ENCODE measurements around the gene SDHD.

The SDHD gene

DNA sequence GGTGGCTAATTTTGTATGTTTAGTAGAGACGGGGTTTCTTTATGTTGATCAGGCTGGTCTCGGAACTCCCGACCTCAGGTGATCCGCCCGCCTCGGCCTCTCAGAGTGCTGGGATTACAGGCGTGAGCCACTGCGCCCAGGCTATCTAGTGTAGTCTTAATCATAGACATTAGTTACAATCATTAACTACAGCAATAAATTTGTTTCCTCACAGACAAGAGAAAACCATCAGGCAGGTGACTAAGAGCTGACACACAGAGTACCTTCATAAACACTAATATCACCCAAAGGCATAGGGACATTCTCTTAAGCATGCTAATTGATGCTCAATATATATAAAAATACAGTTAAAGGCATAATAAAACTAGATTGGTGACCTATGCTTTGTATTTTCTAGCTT is 19.4 kb downstream of the SDHD start:
- FAIRE-seq: no peak

DNA sequence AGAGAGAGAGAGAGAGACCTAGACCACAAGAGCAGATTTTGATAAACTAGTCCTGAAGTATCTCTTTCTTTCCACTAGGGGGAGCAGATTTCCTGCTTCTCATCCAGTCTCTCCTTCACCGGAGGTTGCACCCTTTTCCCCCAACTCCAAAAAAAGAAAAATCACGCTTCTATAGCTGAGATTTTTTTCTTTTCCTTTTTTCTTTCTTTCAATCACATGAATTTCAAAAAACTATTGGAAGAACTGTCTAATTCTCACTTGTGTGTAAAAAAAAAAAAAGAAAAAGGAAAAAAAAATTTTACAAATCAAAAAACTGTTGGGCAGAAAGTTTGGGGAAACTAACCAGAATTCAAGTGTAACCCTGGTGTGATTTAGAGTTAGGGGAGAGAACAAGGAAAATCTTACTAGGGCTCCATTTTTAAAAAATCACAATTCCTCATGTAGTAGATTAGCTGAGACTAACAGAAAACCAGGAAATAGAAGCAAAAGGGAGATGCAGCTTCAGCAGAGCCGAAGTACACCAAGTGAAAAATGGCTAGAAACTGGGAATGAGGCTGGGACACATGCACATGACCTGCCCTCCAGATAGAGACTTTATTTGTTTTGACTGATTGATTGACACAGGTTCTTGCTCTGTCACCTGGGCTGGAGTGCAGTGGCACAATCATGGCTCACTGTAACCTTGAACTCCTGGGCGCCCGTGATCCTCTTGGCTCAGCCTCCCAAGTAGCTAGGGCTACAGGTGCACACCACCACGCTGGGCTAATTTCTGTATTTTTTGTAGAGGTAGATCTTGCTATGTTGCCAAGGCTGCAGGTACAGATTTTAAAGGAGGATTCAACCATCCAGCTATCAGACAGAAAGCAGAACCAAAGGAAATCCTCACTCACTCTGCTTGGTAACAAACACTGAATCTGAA is 27.1 kb downstream of the SDHD start:
- peak; percentile 88 for FAIRE-seq

DNA sequence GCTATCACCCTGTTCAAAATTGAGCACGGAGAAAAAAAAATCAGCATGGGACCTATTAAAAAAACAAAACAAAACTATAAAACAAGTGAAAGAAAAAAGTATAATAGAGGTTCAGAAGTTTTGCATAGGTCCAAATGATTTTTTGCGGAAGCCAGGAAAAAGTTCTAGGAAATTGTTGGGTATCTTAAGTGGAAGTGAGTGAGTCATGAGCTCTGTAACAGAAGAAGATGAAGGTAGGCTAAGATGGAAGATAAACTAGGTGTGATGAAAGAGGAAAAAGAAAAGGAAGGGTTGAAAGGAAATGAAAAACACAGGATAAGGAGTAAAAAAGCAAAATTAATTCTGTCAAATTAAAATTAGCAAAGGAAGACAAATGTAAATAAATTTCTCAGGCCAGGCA is 27.8 kb downstream of the SDHD start:
- no peak for FAIRE-seq

DNA sequence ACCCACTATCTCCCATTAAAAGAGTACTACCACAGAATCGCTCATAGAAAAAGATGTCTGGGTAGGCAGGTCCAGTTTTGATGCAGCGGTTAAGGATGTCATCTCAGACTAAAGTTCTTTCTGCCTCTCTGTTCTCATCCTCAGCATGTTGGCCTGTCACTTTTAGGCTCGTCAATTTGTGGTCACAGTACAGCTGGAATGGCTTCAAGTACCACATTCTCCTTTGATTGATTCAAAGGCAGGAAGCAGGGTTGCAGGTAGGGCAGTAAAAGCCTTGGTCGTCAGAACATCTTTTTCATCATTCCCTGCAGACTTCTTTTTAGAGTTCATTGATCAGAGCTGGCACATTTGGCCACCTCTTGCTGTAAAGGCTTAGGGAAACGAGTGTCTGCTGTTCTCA is 28.7 kb downstream of the SDHD start:
- FAIRE-seq: no peak

DNA sequence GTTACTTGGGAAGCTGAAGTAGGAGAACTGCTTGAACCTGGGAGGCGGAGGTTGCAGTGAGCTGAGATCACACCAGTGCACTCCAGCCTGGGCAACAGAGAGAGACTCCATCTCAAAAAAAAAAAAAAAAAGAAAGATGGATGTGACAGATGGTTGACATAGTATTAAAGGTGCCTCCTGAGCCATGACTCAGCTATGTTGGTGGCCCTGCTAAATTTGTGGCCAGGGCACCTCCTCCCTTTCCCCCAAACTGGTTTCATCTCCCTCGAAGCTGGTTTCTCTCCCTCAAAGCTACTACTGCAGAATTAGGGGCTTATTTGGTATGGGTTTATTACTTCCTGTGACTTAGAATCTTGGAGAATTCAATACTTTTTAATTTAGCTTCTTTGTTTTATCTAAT is 31.5 kb downstream of the SDHD start:
- no peak for FAIRE-seq

DNA sequence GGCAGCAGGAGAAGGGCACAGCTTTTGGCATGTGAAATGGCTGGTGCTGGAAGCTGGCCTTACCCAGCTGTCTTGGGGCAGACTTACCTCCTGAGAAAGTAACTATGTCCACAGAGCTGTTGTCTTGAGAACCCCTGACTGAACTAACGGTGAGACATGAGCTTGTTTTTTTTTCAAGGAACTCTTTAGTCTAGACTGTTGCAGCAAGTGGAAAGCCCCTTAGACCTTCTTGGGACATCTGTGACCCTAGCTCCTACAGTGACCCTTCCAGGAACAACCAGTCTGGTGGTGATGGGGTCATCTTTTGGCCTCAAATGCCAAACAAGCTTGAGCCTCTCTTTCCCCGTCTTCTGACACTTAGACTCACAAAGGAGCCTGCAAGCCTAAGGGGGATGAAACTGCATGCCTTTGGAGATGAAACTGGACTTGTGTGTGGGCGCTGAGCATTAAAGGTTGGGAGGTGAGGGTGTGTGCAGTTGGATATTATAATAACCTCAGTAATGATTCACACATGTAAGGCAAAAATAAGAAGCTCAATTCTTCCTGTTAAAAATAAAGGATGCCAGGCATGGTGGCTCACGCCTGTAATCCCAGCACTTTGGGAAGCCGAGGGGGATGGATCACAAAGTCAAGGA is 35.4 kb downstream of the SDHD start:
- FAIRE-seq: no peak

DNA sequence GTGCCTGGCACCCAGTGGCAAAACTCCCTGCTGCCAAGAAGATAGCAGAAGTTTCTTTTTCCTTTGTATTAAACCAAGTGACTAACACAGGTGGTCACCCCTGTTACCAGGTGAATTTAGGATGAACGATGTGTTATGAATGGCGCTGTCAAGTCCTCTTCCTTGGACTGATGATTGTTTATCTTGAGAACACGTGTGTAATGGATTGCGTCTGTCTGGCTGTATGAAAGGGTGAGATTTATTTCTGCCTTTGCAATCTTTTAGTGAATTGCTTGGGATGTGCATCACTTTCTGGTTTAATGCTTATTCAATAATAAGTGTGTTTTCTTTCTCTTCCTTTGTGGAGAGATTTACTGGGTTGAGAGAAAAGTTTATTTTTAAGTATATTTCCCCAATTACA is 36.5 kb downstream of the SDHD start:
- no peak for FAIRE-seq

DNA sequence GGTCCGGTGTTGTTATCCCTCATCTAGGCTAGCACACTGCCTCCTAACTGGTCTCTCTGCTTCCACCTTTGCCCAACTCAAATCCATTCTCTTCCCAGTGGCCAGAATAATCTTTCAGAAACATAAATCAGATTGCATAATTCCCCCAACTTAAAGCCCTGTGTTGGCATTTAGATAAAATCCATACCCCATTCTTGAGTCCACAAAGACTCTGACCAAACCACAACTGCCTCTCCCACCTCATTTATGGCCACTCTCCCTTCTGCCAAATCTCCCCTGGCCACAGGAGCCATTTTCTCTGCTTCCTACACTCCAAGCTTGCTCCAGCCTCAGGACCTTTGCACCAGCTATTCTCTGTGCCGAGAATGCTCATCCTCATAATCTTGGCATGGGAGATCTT is 40.4 kb downstream of the SDHD start:
- FAIRE-seq: no peak

DNA sequence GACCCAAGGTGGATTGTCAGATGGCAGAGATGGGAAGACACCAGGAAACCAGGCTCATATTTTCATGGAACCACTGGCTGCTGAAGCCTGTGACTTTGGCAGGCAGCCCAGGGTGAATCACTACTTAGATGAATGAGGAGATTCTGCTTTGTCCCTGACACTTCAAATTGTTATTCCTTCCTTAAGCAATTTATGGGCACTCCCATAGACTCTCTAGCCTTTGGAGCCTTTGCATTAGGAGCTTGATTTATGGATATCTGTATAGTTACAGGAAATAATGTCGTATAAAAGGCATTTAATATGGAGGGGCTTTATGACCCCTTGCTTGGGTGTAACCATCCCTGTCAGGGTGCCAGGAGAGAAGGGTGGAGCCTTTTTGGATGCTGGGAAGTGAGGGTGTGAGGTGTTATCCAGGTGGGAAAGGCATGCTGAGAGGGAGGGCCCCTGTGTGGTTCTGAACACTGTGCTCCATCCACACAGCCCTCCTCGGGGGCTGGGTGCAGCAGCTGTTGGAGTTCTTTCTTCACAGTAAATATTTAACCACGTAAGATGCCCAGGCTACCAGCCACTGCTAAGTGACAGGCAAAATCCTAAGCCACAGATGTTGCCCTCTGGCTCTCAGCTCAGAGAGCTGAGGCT is 41.9 kb downstream of the SDHD start:
- FAIRE-seq: no peak

DNA sequence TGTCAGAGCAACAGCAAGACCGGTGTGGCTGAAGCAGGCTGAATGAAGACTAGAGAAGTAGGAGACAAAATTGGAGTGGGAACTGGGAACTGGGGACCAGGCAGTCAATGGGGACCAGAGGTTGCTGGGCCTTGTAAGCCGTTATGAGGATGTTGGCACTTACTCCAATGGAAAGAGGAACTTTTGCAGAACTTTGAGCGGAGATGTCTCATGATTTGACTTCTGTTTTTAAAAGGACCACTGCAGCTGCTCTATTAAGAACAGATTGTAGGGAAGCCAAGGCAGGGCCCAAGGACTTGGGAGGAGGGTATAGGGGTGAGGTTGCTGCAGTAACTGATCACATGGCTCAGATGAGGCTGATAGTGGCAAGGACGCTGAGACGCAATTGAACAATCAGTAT is 43.0 kb downstream of the SDHD start:
- FAIRE-seq: no peak

DNA sequence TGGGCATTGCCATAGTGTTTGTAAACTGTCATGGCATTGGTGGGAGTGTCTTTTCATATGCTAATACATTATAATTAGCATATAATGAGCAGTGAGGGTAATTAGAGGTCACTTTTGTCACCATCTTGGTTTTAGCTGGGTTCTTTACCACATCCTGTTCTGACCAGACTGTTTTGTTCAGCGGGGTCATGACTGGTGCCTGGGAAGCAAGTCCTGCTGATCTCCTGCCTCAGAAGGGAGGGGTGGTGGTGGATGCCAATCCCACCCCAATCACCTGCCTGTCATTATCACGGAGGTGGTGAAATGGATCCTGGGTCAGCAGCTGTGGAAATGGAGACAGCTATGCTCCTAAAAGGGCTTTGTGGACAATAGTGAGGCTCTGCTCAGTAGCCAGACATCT is 46.1 kb downstream of the SDHD start:
- no peak for FAIRE-seq

DNA sequence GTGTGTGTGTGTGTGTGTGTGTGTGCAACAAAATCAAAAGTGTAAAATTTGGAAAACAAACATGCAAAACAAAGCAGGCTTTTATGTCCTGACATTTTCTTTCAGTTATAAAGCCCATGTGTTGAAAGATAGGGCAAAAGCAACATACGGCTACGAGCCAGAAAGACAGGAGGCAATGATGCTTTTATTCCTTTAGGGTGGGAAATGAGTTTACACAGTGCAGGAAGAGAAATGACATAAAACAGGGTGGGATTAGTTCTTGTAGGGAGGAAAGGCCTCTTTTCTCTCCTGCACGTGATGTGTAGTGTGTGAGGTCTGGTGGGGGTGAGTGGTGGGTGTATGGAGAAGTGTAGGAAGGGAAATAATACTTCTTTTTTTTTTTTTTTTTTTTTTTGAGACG is 47.8 kb downstream of the SDHD start:
- FAIRE-seq: no peak

DNA sequence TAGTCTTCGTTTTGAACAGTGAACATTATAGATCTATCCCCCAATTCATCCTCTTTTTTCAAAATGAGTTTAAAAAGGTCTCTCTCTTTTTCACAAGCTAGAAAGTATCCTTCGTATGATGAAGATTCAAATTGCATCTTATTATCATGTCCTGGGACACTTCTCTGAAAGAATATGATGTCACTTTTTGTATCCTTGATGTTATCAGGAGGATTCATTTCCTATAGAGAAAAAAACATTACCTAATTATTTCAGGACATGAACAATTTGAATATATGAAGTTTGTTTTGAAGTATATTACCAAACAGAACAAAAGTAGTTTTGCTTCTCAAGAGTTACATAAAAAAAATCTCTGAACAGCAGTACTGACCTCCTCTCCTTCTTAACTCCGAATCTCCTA is 56.9 kb downstream of the SDHD start:
- FAIRE-seq: no peak

Data from A204.1 (cell line).